Activated CD4-positive, alpha-beta T cell treated with anti-CD3 and anti-CD28 coated beads, Interleukin-2, amount 10 ng/mL, durations not matched to agents 7 days and 5 days (primary cell): ENCODE results near the gene OSBP2. TPM values are rescaled to one million over a fixed set of nuclear protein-coding genes. Genes with fewer than 3 reads are reported as not detected.

Experiments used
- CTCF ChIA-PET: fragments of 350-600 bp; sonication (Branson Sonifier 250); formaldehyde crosslinking; loops from one replicate; lab custom pipeline; 2021; ENCODE audit warnings: antibody characterized with exemption; lab: Charles Lee
- POLR2A ChIA-PET: fragments of 350-600 bp; sonication (Branson Sonifier 250); formaldehyde crosslinking; loops from one replicate; lab custom pipeline; 2021; ENCODE audit warnings: antibody characterized with exemption; lab: Charles Lee
- DNase-seq: peaks from one replicate; pipeline ENCODE4 v3.0.0-alpha.2; 2020
- H3K27ac Mint-ChIP-seq: one replicate; pipeline ENCODE4 v1.8.0; 2021; ENCODE audit warnings: mild to moderate bottlenecking, moderate library complexity, mixed read lengths
- H3K27me3 Mint-ChIP-seq: one replicate; pipeline ENCODE4 v1.8.0; 2021; ENCODE audit warnings: mixed read lengths
- H3K36me3 Mint-ChIP-seq: one replicate; pipeline ENCODE4 v1.8.0; 2021; ENCODE audit warnings: low read depth, mixed read lengths
- H3K4me1 Mint-ChIP-seq: one replicate; pipeline ENCODE4 v1.8.0; 2021; ENCODE audit warnings: mixed read lengths
- H3K4me3 Mint-ChIP-seq: one replicate; pipeline ENCODE4 v1.8.0; 2021; ENCODE audit warnings: mild to moderate bottlenecking, moderate library complexity, mixed read lengths
- H3K9me3 Mint-ChIP-seq: one replicate; pipeline ENCODE4 v1.8.0; 2021; ENCODE audit warnings: mixed read lengths
- total RNA-seq, 2 experiments: library from RNA; stranded (reverse); gene quantifications; one replicate each; pipeline ENCODE4 v1.2.3, GENCODE V29; 2021

The OSBP2 gene
- total RNA-seq, 2 experiments from 2014 or later, result 1.1 TPM

DNA sequence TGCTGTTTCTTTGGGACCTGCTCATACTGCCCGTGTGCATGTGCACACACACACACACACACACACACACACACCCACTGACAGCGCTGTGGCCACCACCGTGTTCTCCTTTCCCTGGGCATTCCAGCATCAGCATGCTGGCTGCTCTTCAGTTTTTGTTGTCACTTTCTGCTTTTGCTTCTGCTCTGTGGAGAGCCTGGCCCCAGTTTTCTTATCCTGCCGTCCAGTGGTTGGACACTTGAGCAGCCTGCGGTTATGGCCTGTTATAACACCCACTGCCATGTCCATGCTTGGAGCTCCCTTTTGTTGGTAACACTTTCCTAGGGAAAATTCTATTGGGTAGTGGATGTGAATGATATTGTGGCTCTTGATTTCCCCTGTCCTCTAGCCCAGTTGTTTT is 83.6 kb downstream of the OSBP2 start:
- POLR2A ChIA-PET, result no interaction called here
- H3K27me3 Mint-ChIP-seq, result no peaks in the 10 kb centered on the region
- no peak overlapping the region for H3K4me3 Mint-ChIP-seq
- no peaks in the 10 kb centered on the region for H3K36me3 Mint-ChIP-seq
- peaks cover 7% of the 10 kb centered on the region for H3K4me1 Mint-ChIP-seq
- H3K9me3 Mint-ChIP-seq, result no peaks in the 10 kb centered on the region
- CTCF ChIA-PET, result no interaction called here
- no peak overlapping the region for H3K27ac Mint-ChIP-seq
- DNase-seq, result no peak

DNA sequence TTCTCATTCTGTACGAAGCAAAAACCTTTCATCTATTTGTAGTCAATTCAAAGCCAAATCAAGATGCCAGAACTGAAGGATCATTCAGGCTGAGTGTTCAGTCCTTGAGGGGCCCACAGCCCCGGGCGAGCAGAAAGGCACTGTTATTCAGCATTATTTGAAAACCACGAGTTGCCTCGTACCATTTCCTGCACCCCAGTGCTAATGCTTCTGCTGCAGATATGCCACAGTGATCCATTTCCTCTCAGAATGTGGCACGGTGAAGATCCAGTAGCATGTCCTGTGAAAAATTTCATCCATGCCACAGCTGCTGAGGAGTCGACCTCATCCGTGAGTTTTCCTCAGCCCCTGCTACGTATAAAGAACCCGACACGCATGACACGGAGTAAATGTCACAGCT is 85.4 kb downstream of the OSBP2 start:
- peaks cover 7% of the 10 kb centered on the region for H3K4me1 Mint-ChIP-seq
- no peaks in the 10 kb centered on the region for H3K9me3 Mint-ChIP-seq
- H3K27me3 Mint-ChIP-seq, result no peaks in the 10 kb centered on the region
- H3K36me3 Mint-ChIP-seq, result no peaks in the 10 kb centered on the region
- DNase-seq, result no peak
- CTCF ChIA-PET, result interaction anchor here (0.5 to 1.5 kb wide), 2 partner anchors 140 to 145 kb away, joined by 4 read pairs; no protein-coding TSS in a partner anchor
- no peak overlapping the region for H3K27ac Mint-ChIP-seq
- no peak overlapping the region for H3K4me3 Mint-ChIP-seq
- POLR2A ChIA-PET, result no interaction called here

DNA sequence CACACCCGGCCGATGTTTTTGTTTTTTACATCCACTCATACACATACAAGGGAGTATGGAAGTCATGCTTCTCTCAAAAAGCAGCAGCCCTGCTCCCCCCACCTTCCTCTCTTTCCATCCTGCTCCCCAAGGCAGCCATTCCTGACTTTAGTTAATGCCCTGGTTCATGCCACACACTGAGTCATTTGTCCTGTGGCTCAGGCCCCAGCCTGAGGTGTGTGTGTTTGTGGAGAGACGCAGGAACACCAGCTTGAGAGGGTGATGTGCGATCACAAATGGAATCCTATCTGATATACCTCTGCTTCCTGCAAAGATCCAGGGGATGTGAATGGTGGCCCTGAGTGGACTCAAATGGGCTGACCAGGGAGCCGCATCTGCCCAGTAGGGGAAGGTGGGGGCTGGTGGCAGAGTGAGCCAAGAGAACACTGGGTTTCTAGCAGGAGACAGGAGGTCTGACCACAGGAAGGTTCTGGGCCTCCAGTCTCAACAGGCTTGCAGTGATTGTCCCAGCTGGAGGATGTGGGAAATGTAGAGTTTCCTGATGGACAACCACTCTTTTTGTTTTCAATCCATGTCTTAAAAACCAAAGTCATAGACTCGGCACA is 86.7 kb downstream of the OSBP2 start:
- no peaks in the 10 kb centered on the region for H3K27me3 Mint-ChIP-seq
- H3K36me3 Mint-ChIP-seq, result no peaks in the 10 kb centered on the region
- H3K4me1 Mint-ChIP-seq, result peaks cover 7% of the 10 kb centered on the region
- ChIA-PET POLR2A (no interaction called here), CTCF (interaction anchor here (0.6 to 0.9 kb wide), 2 partner anchors 10 to 531 kb away, joined by 3 read pairs; no protein-coding TSS in a partner anchor)
- DNase-seq, result no peak
- H3K27ac Mint-ChIP-seq, result no peak overlapping the region
- no peak overlapping the region for H3K4me3 Mint-ChIP-seq
- H3K9me3 Mint-ChIP-seq, result no peaks in the 10 kb centered on the region

DNA sequence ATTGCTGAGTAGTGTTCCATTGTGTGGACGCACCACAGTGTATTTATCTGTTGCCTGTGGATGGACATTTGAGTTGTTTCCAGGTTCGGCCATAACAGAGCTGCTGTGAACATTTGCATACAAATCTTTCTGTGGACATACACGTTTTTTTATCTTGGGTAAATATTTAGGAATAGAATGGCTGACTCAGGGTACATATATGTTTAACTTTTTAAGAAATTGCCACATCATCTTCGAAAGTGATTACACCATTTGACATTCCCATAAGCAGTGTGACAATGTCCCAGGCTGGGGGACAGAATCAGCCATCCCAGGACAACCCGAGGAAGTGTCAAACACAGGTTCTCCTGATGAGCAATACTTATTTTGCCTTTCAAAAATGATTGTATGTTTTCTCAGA is 87.9 kb downstream of the OSBP2 start:
- peaks cover 7% of the 10 kb centered on the region for H3K4me1 Mint-ChIP-seq
- CTCF ChIA-PET, result interaction anchor here (0.6 to 1.0 kb wide), 3 partner anchors 18 to 490 kb away, joined by 3 to 4 read pairs (median 4); no protein-coding TSS in a partner anchor
- H3K27ac Mint-ChIP-seq, result no peak overlapping the region
- POLR2A ChIA-PET, result no interaction called here
- no peaks in the 10 kb centered on the region for H3K36me3 Mint-ChIP-seq
- H3K4me3 Mint-ChIP-seq, result no peak overlapping the region
- H3K27me3 Mint-ChIP-seq, result no peaks in the 10 kb centered on the region
- DNase-seq, result no peak
- H3K9me3 Mint-ChIP-seq, result no peaks in the 10 kb centered on the region

DNA sequence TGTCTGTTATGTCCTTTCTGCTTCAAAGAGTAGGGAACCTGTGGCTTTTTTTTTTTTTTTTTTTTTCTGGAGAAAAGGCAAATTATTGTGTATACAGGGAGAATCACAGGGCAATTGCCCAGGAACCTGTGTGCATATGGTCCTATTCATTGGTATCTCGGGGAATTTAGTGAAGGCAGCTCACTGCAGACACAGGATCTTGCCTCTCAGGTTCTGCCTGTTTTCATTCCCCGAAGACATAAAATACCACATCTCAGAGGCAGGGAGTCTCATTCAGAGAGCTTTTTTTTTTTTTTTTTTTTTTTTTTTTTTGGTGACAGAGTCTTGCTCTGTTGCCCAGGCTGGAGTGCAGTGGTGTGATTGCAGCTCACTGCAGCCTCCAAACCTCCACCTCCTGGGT is 88.3 kb downstream of the OSBP2 start:
- no peaks in the 10 kb centered on the region for H3K36me3 Mint-ChIP-seq
- no peaks in the 10 kb centered on the region for H3K9me3 Mint-ChIP-seq
- H3K27me3 Mint-ChIP-seq, result no peaks in the 10 kb centered on the region
- no peak overlapping the region for H3K4me3 Mint-ChIP-seq
- peaks cover 7% of the 10 kb centered on the region for H3K4me1 Mint-ChIP-seq
- ChIA-PET POLR2A (no interaction called here), CTCF (interaction anchor here (0.6 to 1.3 kb wide), 4 partner anchors 17 to 489 kb away, joined by 3 to 4 read pairs (median 4); no protein-coding TSS in a partner anchor)
- H3K27ac Mint-ChIP-seq, result no peak overlapping the region
- DNase-seq, result no peak

DNA sequence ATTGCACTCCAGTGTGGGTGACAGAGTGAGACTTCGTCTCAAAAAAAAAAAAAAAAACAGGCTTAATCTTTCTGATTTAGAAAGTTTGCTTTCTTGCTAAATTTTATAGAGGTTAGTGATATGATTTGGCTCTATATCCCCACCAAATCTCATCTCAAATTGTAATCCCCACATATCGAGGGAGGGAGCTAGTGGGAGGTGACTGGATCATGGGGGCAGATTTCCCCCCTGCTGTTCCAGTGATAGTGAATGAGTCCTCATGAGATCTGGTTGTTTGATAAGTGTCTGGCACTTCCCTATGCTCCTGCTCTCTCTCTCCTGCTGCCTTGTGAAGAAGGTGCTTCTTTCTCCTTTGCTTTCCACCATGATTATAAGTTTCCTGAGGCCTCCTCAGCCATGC is 90.9 kb downstream of the OSBP2 start:
- H3K27me3 Mint-ChIP-seq, result no peaks in the 10 kb centered on the region
- H3K27ac Mint-ChIP-seq, result no peak overlapping the region
- CTCF ChIA-PET, result interaction anchor here (0.6 kb wide), 1 partner anchor 446 kb away, joined by 3 read pairs; no protein-coding TSS in a partner anchor
- no peaks in the 10 kb centered on the region for H3K36me3 Mint-ChIP-seq
- H3K9me3 Mint-ChIP-seq, result no peaks in the 10 kb centered on the region
- H3K4me1 Mint-ChIP-seq, result no peaks in the 10 kb centered on the region
- POLR2A ChIA-PET, result interaction anchor here (0.9 kb wide), 1 partner anchor 100 kb away, joined by 4 read pairs; no protein-coding TSS in a partner anchor
- H3K4me3 Mint-ChIP-seq, result no peak overlapping the region
- no peak for DNase-seq

DNA sequence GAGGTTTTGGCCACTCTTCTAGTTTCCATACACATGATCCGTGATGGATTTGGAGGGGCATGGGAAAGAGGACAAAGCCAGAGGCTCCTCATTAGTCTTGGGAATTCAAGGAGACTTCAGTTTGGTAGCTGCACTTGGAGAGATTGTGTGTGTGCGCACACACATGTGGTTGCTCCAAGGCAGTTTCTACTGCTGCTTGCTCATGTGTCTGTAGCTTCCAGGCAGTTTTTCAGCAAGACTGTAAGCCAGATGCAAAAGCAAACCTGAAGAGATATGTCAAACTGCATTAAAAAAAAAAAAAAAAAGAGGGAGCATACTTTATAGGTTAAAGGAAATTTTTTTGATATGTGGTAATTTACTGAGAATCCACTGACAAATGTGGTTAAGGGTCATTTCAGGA is 95.7 kb downstream of the OSBP2 start:
- ChIA-PET POLR2A (interaction anchor here (0.6 kb wide), 1 partner anchor 306 kb away, joined by 6 read pairs; no protein-coding TSS in a partner anchor), CTCF (no interaction called here)
- Mint-ChIP-seq H3K27me3 (no peaks in the 10 kb centered on the region), H3K36me3 (no peaks in the 10 kb centered on the region), H3K4me1 (no peaks in the 10 kb centered on the region), H3K4me3 (no peak overlapping the region), H3K9me3 (no peaks in the 10 kb centered on the region), H3K27ac (no peak overlapping the region)
- no peak for DNase-seq

DNA sequence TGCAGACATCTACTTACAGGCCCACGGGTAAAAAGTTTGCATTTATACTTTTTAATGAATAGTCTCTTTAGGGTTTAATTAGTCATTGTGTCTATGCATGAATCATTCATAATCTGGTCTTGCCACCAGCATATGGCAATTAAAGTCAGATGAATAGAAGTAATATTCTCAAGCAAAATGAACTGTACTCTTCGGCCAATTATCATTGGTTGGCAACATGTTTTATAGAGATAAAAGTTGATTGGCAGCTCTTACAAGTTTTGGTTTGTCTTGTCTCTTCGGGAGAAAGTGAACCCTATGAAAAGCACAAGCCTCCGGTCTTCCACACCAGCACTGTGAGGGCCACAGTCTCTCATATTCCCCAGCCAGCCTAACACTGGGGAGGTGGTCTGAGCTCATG is 97.8 kb downstream of the OSBP2 start:
- H3K36me3 Mint-ChIP-seq, result no peaks in the 10 kb centered on the region
- H3K27ac Mint-ChIP-seq, result no peak overlapping the region
- no peak overlapping the region for H3K4me3 Mint-ChIP-seq
- DNase-seq, result no peak
- H3K27me3 Mint-ChIP-seq, result no peaks in the 10 kb centered on the region
- ChIA-PET POLR2A (no interaction called here), CTCF (no interaction called here)
- H3K9me3 Mint-ChIP-seq, result no peaks in the 10 kb centered on the region
- no peaks in the 10 kb centered on the region for H3K4me1 Mint-ChIP-seq

DNA sequence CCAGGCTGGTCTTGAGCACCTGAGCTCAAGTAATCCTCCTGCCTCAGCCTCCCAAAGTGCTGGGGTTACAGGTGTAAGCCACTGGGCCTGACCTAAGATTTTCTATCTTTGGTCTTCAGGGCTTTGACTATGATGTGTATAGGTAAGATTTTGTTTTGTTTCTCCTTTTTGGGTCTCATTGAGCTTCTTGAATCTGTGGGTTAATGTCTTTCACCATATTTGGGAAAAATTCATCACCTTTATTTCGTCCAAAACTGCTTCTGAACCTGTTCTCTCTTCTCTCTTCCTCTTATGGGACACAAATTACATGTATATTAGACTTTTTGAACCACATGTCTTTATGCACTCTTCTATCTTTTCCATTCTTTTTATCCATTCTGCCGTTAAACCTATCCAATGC is 100.4 kb downstream of the OSBP2 start:
- Mint-ChIP-seq H3K27ac (no peak overlapping the region), H3K9me3 (no peaks in the 10 kb centered on the region), H3K4me3 (no peak overlapping the region), H3K4me1 (no peaks in the 10 kb centered on the region), H3K27me3 (peaks cover 4% of the 10 kb centered on the region), H3K36me3 (no peaks in the 10 kb centered on the region)
- POLR2A ChIA-PET, result no interaction called here
- no peak for DNase-seq
- CTCF ChIA-PET, result interaction anchor here (0.7 kb wide), 1 partner anchor 976 kb away, joined by 4 read pairs; no protein-coding TSS in a partner anchor

DNA sequence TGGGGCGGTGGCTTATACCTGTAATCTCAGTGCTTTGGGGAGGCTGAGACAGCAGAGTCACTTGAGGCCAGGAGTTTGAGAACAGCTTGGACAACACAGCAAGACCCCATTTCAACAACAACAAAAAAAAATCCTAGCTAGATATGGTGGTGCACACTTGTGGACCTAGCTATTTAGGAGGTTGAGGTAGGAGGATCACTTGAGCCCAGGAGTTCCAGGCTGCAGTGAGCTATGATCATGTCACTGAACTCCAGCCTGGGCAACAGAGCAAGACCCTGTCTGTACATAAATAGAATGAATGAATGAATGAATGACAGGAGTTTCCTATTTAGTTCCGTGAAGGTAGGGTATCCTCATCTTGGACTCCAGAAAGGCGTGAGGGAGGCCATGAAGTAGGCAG is 107.0 kb downstream of the OSBP2 start:
- peaks cover 8% of the 10 kb centered on the region for H3K4me1 Mint-ChIP-seq
- H3K36me3 Mint-ChIP-seq, result no peaks in the 10 kb centered on the region
- peak overlapping the region; percentile 17 for H3K4me3 Mint-ChIP-seq
- no peak overlapping the region for H3K27ac Mint-ChIP-seq
- CTCF ChIA-PET, result no interaction called here
- H3K9me3 Mint-ChIP-seq, result no peaks in the 10 kb centered on the region
- POLR2A ChIA-PET, result no interaction called here
- peaks cover 31% of the 10 kb centered on the region for H3K27me3 Mint-ChIP-seq
- no peak for DNase-seq

DNA sequence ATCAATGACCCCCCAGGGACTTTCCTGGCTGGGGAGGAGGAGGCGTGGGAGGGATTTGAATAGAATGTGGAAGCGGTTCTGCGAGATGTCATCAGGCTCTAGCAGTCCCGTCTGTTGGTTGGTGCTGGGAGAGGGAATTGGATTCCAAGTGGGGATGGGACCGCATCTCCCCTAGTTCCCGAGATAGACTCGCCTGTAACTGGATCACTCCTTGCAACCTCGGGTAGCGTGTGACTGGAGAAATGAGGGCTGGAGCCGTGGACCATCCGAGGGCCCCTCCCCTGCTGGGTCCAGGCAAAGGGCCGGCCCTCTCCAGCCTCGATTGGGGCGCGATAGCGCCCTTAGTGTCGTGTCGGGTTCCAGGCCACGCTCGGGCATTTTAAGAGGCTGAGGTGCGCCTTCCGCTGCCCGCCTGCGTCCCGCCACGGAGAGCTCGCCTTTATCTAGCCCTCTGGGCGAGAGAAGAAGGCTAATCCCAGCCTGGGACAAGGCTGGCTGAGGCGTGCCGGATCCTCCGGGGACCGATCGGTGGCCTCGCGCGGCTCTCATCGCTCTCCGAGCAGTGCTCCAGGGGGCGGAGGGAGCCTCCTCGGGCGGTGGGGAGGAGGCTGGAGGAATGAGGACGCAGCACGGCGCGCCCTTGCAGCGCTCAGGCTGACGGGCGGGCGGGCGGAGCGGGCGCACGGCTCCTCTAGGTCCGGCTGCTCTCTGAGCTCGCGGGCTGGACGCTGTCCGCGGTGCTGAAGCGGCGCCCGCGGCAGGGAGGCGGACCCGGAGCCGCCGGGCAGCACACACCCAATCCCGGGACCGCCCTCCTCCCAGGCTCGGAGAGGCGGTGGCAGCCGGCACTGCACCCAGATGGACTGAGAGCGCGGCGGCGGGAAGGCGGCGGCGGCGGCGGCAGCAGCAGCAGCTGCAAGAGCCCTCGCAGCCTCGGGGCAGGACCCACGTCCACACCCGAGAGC is 107.8 kb downstream of the OSBP2 start:
- ChIA-PET POLR2A (no interaction called here), CTCF (no interaction called here)
- H3K36me3 Mint-ChIP-seq, result no peaks in the 10 kb centered on the region
- DNase-seq, result peak; percentile 77
- no peak overlapping the region for H3K27ac Mint-ChIP-seq
- no peak overlapping the region for H3K4me3 Mint-ChIP-seq
- peaks cover 31% of the 10 kb centered on the region for H3K27me3 Mint-ChIP-seq
- no peaks in the 10 kb centered on the region for H3K9me3 Mint-ChIP-seq
- peaks cover 8% of the 10 kb centered on the region for H3K4me1 Mint-ChIP-seq

DNA sequence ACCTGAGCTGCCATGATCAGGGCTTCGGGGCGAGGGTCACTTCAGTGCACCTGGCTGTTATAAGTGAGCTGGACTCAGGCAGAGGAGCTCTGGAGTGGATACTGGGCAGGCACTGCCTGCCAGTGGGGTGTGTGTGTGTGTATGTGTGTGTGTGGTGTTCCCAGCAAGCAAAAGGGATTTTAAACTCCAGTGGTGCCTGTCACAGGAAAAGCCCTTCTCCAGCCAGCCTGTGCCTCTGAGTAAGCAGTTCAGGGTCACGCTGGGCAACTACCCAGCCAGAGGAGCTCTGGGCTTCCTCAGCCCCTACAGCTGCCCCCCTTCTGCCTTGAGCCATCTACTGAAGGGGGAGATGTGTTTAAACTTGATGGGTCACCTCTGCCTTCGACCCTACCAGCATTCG is 109.0 kb downstream of the OSBP2 start:
- H3K9me3 Mint-ChIP-seq, result no peaks in the 10 kb centered on the region
- peaks cover 8% of the 10 kb centered on the region for H3K4me1 Mint-ChIP-seq
- no peak overlapping the region for H3K4me3 Mint-ChIP-seq
- DNase-seq, result no peak
- H3K27ac Mint-ChIP-seq, result no peak overlapping the region
- CTCF ChIA-PET, result interaction anchor here (1.1 kb wide), 1 partner anchor 84 kb away, joined by 4 read pairs; no protein-coding TSS in a partner anchor
- H3K27me3 Mint-ChIP-seq, result peaks cover 31% of the 10 kb centered on the region
- POLR2A ChIA-PET, result no interaction called here
- no peaks in the 10 kb centered on the region for H3K36me3 Mint-ChIP-seq

DNA sequence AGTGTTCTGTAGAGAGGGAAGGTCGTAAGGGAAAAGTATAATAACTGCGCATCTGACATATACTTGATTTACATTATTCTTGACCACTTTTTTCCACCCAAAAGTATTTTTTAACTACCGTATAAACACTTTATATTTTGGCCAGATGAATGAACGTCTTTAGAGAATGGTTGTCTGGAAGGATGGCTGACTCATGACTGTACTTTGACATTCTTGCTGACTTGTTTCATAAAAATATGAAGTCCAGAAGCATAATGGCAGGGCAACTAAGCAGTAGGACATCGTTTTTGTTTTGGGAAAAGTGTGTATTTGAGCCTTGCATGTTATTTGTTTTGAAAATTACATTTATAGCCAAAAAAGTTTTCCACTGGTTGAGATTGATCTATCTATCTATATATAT is 110.0 kb downstream of the OSBP2 start:
- no peaks in the 10 kb centered on the region for H3K36me3 Mint-ChIP-seq
- H3K27me3 Mint-ChIP-seq, result peaks cover 31% of the 10 kb centered on the region
- no peak overlapping the region for H3K27ac Mint-ChIP-seq
- CTCF ChIA-PET, result interaction anchor here (0.8 kb wide), 1 partner anchor 49 kb away, joined by 3 read pairs; no protein-coding TSS in a partner anchor
- POLR2A ChIA-PET, result no interaction called here
- H3K9me3 Mint-ChIP-seq, result no peaks in the 10 kb centered on the region
- peaks cover 8% of the 10 kb centered on the region for H3K4me1 Mint-ChIP-seq
- H3K4me3 Mint-ChIP-seq, result no peak overlapping the region
- DNase-seq, result no peak
